Ovary (tissue), 3 donors: ENCODE data around the gene DTYMK.

ENCODE experiments used
- CTCF ChIP-seq, 3 donors: fragments of 450-650 bp in 2 of 3; fragments of 200-600 bp in 1 of 3; IDR thresholded peaks; one replicate each; pipeline versions ENCODE4 v1.5.1 to v1.8.0; 2016 to 2022; ENCODE audit warnings: antibody characterized with exemption in 3 of 3, mild to moderate bottlenecking in 1 of 3
- EP300 ChIP-seq: sonication (generic); formaldehyde crosslinking; IDR thresholded peaks from one replicate; pipeline ENCODE4 v1.6.1; 2017; ENCODE audit warnings: antibody characterized with exemption
- POLR2A ChIP-seq: fragments of 450-650 bp; IDR thresholded peaks from one replicate; pipeline ENCODE4 v1.6.1; 2017; ENCODE audit warnings: antibody characterized with exemption, mild to moderate bottlenecking, moderate library complexity
- donor health status: DM: no; HTN: no; CAD: no.

DNA sequence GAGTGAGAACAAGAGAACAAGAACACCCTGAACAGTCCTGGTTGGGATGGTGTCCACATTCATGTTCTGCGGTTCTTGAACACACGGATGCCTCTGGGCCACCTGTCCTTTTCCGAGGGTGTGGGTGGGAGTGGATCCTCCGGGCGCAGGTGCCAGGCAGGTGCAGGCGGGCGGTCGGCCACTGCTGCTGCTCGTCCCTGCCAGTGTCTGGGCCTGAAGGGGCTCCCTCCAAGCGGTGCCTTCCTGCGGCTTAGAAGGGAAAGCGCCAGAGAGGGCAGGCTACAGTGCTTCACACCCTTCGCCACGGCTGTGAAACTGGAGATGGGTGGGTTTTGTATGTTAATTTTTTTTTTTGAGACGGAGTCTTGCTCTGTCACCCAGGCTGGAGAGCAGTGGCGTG, 39.8 kb upstream of the DTYMK start:
- TF ChIP-seq CTCF (IDR thresholded peaks at IDR 0.05) (no peak), EP300 (no peak), POLR2A (no peak)
